HG03097 (cell line): ENCODE results near the gene RAD51B.
"Not testable (repeated sequence)": the region's sequence is repeated elsewhere in the genome, so short reads cannot be mapped to it uniquely, and the experiment has no call there.

ENCODE experiments used
- ATAC-seq: cut with Tn5 transposase; IDR thresholded peaks from one replicate; pipeline ENCODE4 v1.9.1; 2021; ENCODE audit not compliant: unreplicated experiment, low FRiP score

Gene RAD51B

DNA sequence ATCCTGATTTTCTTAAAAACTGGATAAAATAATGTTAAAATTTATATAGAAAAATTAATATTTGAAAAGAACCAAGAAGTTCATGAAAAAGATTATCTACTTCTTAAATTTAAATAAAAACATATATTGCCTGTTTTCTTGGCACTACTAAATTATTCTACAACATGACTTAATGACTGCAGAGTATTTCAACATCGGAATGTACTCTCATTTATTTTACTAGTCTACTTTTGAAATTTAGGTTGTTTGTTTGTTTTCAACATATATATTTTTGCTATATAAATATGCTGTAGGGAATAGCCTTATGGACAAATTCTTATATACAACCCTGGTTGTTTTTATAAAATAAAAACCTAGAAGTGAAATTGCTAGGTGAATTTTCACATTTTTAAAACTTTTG is 231.6 kb downstream of the RAD51B start:
- ATAC-seq: no peak

DNA sequence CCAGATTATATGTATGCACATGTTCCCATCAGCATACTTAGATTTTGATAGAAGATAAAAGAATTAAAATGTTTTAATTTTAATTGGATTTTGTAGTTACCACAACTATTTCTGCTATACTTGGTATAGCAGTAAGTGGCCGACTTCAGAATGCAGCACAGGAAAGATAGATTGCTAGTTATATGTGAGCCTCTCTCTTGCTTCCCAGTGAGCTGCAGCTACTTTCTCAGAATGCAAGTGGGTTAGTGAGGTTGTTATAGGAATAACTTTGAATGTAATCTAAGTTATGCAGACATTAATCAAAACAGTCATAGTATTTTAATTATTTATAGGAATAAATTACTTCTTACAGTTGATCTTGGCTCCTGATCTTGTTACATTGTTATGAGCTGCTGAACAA is 240.6 kb downstream of the RAD51B start:
- ATAC-seq: no peak

GRCh38 chr14:68062651-68063050 is 243.1 kb downstream of the RAD51B start:
- ATAC-seq: no peak

GRCh38 chr14:68065322-68065721 is 245.7 kb downstream of the RAD51B start:
- no peak for ATAC-seq

DNA sequence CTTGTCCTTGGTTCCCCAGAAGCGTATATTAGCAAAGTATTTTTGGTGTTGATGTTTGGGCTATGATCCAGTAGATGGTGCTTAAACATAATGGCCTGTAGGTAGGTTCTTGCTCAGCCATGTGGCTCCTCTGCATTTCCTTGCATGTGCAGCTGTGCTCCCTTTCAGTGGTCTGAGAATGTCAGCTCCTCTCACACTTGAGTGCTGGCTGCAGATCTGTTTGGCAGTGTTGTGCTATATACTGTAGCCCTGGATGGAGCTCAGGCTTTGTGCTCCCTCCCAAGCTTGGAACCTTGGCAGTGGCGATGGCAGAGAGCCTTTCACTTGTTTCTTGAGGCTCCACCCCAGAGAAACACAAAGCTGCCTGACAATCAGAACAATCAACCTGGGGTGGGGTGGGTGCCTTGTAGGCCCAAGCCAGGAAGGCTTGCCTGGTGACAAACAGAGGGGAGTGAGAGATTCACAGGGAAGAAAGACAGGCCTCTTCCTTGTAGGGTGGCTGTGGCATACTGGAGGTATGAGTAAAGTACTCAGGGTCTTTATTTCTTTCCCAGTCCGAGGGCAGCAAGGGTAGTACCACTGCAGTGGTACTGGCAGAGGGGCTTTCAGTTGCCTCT is 255.3 kb downstream of the RAD51B start:
- no peak for ATAC-seq

GRCh38 chr14:68075382-68076029 is 255.9 kb downstream of the RAD51B start:
- ATAC-seq: no peak

- no peak for ATAC-seq
These were observed 256.9 kb downstream of the RAD51B start for GRCh38 chr14:68076451-68076850.

- ATAC-seq: no peak
These were observed 260.5 kb downstream of the RAD51B start for GRCh38 chr14:68079941-68080697.

- ATAC-seq: no peak
These were observed 261.9 kb downstream of the RAD51B start for GRCh38 chr14:68081489-68081888.

GRCh38 chr14:68082698-68083291 is 263.2 kb downstream of the RAD51B start:
- no peak for ATAC-seq

DNA sequence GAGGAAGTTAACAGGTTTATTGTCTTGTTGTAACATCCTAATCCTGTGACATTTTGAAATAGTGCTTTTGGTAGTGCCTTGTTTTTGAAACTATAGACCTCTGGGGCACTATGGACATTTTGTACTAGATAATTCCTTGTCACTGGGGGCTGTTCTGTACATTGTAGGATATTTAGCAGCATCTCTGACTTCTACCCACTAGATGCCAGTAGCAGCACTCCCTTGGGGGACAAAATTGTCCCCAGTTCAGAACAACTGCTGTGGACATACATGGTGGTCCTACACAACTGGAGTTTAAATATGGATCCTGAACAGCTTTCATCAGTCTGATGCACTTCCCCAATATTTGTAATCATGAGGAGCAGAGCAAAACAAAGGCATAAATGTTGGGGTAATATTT is 264.7 kb downstream of the RAD51B start:
- no peak for ATAC-seq

DNA sequence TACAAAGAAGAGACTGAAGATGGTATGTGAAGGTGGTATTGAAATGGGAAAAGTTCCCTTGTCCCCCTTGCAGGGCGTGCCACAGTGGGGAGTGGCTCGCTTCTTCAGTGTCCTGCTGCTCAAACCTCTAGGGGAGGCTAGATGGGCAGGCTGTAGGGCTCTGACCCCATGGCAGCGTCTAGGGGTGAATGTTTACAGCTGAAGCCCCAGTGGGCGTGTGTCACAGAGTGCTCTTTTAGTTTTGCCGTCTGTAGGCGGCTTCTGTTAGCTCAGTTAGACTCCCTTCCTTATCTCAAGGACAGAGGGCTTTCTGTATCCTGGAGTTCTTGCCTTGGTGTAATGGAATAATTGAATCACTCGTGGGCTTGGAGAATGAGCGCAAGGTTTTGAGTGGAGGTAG is 266.2 kb downstream of the RAD51B start:
- ATAC-seq: no peak

- no peak for ATAC-seq
These were observed 268.9 kb downstream of the RAD51B start for GRCh38 chr14:68088451-68088854.

- ATAC-seq: no peak
These were observed 269.7 kb downstream of the RAD51B start for GRCh38 chr14:68089146-68089731.

DNA sequence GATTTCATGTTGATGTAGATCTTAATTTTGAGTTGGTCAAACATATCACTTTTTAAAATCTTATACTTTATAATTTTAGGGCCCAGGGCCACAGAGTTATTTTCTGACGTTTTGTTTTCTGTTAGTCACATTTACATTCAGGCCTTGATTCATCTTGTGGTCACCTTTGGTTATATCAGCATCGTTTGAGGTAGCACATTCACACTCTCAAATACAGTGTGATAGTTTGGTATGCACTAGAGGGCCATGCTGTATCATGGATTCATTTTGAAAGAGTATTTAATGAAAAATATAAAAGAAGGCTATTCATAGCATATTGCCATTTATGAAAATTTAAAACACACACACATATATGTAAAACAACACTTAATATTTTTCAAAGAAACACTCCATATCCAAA is 274.6 kb downstream of the RAD51B start:
- no peak for ATAC-seq

- no peak for ATAC-seq
These were observed 275.2 kb downstream of the RAD51B start for GRCh38 chr14:68094752-68095151.

DNA sequence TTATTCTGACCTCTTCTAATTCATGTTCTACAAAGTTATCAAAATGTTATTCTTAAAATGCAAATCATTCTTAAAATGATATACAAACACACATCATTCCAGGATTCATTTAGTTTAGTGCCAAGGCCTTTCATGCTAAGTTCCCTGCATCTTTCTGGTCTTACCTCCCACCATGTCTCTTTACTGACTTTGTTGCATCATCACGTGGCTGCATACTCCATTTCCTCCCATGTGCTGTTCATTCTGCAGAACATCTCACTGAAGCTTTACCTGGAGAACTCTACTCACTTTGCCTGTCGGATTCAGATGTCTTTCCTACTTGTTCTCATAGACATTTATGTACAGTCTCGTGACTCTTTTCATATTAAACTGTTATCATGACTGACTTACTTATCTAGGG is 278.1 kb downstream of the RAD51B start:
- ATAC-seq: no peak

DNA sequence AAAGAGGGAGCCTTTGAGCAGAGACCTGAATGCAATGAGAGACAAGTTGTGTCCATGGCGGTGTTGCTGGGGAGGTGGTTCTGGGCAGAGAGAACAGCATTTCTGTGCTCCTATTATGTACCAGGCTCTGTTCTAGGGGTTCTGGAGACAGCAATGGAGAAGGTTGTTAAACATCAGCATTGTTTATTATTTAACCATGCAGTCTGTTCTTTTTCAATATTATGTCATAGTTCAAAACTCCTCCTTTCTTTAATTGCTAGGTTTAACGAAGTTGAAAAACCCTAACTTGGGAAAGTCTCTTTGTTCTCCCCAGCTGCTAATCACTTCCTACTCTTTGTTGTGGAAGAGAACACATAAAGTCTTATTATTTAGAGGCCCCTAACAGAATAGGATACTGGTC is 279.3 kb downstream of the RAD51B start:
- ATAC-seq: no peak

DNA sequence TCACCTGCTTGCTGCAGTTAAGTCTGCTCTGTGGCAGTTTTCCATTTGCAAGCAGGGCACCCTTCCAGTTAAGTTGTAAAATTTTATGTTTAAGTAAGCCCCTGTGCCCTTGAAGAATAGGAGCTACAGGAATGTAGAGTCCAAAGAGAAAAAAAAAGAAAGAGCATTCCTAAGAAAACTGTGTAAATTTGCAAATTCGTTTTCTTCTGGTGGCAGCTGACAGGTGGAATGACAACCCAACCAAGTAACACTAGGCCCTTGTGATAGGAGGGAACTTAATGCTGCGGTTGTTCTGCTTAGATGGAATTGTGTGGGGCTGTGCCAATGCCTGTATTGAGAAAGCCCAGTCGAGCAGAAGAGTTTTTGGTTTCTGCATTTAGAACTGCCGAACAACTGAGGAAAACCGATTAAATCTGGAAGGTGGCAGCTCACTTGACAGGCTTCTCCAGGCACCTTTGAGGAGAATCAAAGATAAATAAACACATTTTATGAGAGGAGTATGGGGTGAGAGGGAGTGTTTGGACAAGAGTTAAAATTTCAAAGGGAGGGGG is 280.0 kb downstream of the RAD51B start:
- no peak for ATAC-seq

DNA sequence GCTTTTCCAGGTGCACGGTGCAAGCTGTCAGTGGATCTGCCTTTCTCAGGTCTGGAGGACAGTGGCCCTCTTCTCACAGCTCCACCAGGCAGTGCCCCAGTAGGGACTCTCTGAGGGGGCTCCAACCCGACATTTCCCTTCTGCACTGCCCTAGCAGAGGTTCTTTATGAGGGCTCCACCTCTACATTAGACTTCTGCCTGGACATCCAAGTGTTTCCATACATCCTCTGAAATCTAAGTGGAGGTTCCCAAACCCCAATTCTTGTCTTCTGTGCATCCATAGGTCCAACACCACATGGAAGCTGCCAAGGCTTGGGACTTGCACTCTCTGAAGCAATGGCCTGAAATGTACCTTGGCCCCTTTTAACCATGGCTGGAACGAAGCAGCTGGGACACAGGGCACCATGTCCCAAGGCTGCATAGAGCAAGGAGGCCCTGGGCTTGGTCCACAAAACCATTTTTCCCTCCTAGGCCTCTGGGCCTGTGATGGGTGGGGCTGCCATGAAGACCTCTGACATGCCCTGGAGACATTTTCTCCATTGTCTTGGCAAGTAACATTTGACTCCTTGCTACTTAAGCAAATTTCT is 282.2 kb downstream of the RAD51B start:
- not testable (repeated sequence) for ATAC-seq
